CD4-positive, alpha-beta T cell treated with Interleukin-12 subunit alpha and Interleukin-12 subunit beta, for 1 hour (primary cell): ENCODE measurements around the gene NDUFA6.

ENCODE experiments used
- DNase-seq: peaks from one replicate; pipeline ENCODE4 v3.0.0-alpha.2; 2020

The NDUFA6 gene

GRCh38 chr22:42069801-42070516 is 20.6 kb downstream of the NDUFA6 start:
- DNase-seq = peak; percentile 16

- no peak for DNase-seq
These were observed 22.3 kb downstream of the NDUFA6 start for GRCh38 chr22:42068291-42068690.

GRCh38 chr22:42067671-42068251 is 22.8 kb downstream of the NDUFA6 start:
- no peak for DNase-seq

- DNase-seq = no peak
These were observed 23.6 kb downstream of the NDUFA6 start for GRCh38 chr22:42066937-42067336.

- no peak for DNase-seq
These were observed 24.3 kb downstream of the NDUFA6 start for GRCh38 chr22:42066126-42066761.

- no peak for DNase-seq
These were observed 25.0 kb downstream of the NDUFA6 start for GRCh38 chr22:42065438-42066125.

- DNase-seq = no peak
These were observed 25.9 kb downstream of the NDUFA6 start for GRCh38 chr22:42064629-42065028.

- no peak for DNase-seq
These were observed 27.9 kb downstream of the NDUFA6 start for GRCh38 chr22:42062506-42063170.

GRCh38 chr22:42061041-42061440 is 29.5 kb downstream of the NDUFA6 start:
- DNase-seq = no peak

GRCh38 chr22:42060489-42060888 is 30.1 kb downstream of the NDUFA6 start:
- no peak for DNase-seq

GRCh38 chr22:42056757-42057511 is 33.6 kb downstream of the NDUFA6 start:
- no peak for DNase-seq

- DNase-seq = no peak
These were observed 37.8 kb downstream of the NDUFA6 start for GRCh38 chr22:42052765-42053164.

- DNase-seq = no peak
These were observed 39.9 kb downstream of the NDUFA6 start for GRCh38 chr22:42050641-42051180.

GRCh38 chr22:42041784-42042183 is 48.8 kb downstream of the NDUFA6 start:
- no peak for DNase-seq

GRCh38 chr22:42039271-42039670 is 51.3 kb downstream of the NDUFA6 start:
- no peak for DNase-seq
